ENCODE results near the gene OBP2B. TPM values are rescaled to one million over a fixed set of nuclear protein-coding genes. Genes with fewer than 3 reads are reported as not detected.

Gene OBP2B
- total RNA-seq, 1 donor from 2014 or later: not detected

- H3K4me3 ChIP-seq (ENCODE audit: low read depth, low read length): no peak overlapping the region
- no peak for DNase-seq (ENCODE audit: low read depth)
- TF ChIP-seq, protein P1, sequence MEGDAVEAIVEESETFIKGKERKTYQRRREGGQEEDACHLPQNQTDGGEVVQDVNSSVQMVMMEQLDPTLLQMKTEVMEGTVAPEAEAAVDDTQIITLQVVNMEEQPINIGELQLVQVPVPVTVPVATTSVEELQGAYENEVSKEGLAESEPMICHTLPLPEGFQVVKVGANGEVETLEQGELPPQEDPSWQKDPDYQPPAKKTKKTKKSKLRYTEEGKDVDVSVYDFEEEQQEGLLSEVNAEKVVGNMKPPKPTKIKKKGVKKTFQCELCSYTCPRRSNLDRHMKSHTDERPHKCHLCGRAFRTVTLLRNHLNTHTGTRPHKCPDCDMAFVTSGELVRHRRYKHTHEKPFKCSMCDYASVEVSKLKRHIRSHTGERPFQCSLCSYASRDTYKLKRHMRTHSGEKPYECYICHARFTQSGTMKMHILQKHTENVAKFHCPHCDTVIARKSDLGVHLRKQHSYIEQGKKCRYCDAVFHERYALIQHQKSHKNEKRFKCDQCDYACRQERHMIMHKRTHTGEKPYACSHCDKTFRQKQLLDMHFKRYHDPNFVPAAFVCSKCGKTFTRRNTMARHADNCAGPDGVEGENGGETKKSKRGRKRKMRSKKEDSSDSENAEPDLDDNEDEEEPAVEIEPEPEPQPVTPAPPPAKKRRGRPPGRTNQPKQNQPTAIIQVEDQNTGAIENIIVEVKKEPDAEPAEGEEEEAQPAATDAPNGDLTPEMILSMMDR (conservative IDR thresholded peaks at IDR 0.05; ENCODE audit: low read depth, low read length): no peak
Measured at GRCh38 chr9:133169102-133169501, 39.9 kb downstream of the OBP2B start.

- DNase-seq (ENCODE audit: low read depth): no peak
- no peak overlapping the region for H3K4me3 ChIP-seq (ENCODE audit: low read depth, low read length)
- TF ChIP-seq, protein P1 (conservative IDR thresholded peaks at IDR 0.05; ENCODE audit: low read depth, low read length): no peak
Measured at GRCh38 chr9:133168432-133168831, 40.6 kb downstream of the OBP2B start.

DNA sequence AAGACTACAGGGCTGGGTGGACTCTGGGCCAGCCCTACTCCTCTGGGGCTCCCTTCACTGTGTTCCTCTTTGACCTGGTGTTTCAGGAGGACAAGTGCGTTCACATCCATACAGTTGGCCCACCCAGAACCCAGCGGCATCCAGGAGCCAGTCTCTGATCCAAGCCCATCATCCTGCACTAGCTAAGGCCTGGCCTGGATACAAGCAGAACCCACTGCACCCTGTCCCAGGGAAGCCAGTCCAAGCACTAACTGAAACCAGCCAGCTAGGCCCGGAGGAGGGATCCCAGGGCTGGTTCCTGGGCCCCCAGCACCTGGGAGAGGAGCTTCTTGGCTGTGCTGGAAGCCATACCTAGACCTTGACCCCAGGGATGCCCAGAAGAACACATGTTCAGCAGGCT, 41.3 kb downstream of the OBP2B start:
- no peak overlapping the region for H3K4me3 ChIP-seq (ENCODE audit: low read depth, low read length)
- TF ChIP-seq, protein P1 (conservative IDR thresholded peaks at IDR 0.05; ENCODE audit: low read depth, low read length): no peak
- DNase-seq (ENCODE audit: low read depth): no peak

- no peak overlapping the region for H3K4me3 ChIP-seq (ENCODE audit: low read depth, low read length)
- TF ChIP-seq, protein P1 (conservative IDR thresholded peaks at IDR 0.05; ENCODE audit: low read depth, low read length): no peak
- DNase-seq (ENCODE audit: low read depth): no peak
Measured at GRCh38 chr9:133167096-133167730, 41.8 kb downstream of the OBP2B start.

DNA sequence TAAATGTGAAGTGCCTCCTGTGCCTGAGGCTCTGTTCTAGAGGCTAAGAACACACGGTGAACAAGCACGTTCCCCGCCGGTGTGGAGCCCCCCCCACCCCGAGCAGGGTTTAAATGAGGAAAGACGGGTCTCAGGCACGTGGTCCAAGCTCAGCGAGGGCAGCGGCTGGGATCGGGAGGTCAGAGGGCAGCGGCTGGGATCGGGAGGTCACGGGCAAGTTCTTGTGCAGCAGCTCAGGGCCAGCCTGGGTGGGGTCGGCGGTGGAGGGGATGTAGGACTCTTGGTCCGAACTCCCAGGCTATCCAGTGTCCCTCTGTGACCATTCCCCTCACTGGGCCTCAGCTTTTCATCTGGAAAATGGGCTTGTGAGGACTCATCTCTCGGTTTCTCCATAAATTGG, 42.7 kb downstream of the OBP2B start:
- TF ChIP-seq, protein P1 (conservative IDR thresholded peaks at IDR 0.05; ENCODE audit: low read depth, low read length): no peak
- no peak overlapping the region for H3K4me3 ChIP-seq (ENCODE audit: low read depth, low read length)

DNA sequence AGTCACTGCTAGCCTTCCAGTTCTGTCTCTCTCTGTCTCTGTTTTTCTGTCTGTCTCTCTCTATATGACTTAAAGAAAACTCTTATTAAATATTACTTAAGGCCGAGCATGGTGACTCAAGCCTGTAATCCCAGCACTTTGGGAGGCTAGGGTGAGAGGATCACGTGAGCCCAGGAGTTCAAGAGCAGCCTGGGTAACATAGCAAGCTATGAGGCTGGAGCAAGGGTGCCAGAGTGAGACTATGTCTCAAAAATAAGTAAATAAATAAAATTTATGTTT, 43.7 kb downstream of the OBP2B start:
- TF ChIP-seq, protein P1 (conservative IDR thresholded peaks at IDR 0.05; ENCODE audit: low read depth, low read length): no peak
- no peak for DNase-seq (ENCODE audit: low read depth)
- H3K4me3 ChIP-seq (ENCODE audit: low read depth, low read length): no peak overlapping the region

More for the DNA sequence above, 42.7 kb downstream of the OBP2B start:
- DNase-seq (ENCODE audit: low read depth): no peak

- TF ChIP-seq, protein P1 (conservative IDR thresholded peaks at IDR 0.05; ENCODE audit: low read depth, low read length): no peak
- peak overlapping the region; percentile 78 for H3K4me3 ChIP-seq (ENCODE audit: low read depth, low read length)
- no peak for DNase-seq (ENCODE audit: low read depth)
Measured at GRCh38 chr9:133164191-133164590, 44.9 kb downstream of the OBP2B start.

Measured in epithelial cell of proximal tubule (primary cell).